HepG2 (cell line): ENCODE results near the gene PEX14.

Experiments
- EP300 ChIP-seq, 3 experiments: sonication (generic) in 1 of 3; formaldehyde crosslinking in 1 of 3; IDR thresholded peaks; 2 replicates each; pipeline versions ENCODE4 v1.5.1 to v1.6.1; 2011 to 2020; ENCODE audit warnings: low read depth in 2 of 3, low read length in 2 of 3, borderline replicate concordance in 1 of 3, improper control_type of control experiment in 1 of 3, mild to moderate bottlenecking in 1 of 3, missing genetic modification reagents in 1 of 3, moderate library complexity in 1 of 3
- GABPA ChIP-seq, 2 experiments: IDR thresholded peaks; 2 replicates each; pipeline ENCODE4 v1.6.1; 2011 to 2016; ENCODE audit warnings: low read depth in 2 of 2, low read length in 1 of 2, missing biosample characterization in 1 of 2, missing genetic modification characterization in 1 of 2
- HMG20A ChIP-seq: IDR thresholded peaks from 2 replicates; pipeline ENCODE4 v1.6.1; 2016; ENCODE audit warnings: borderline replicate concordance
- MEIS2 ChIP-seq: sonication (generic); formaldehyde crosslinking; IDR thresholded peaks from 2 replicates; pipeline ENCODE4 v1.9.0; 2021; ENCODE audit warnings: mild to moderate bottlenecking, missing genetic modification reagents
- POLR2A ChIP-seq, 2 experiments: IDR thresholded peaks; 2 replicates each; pipeline ENCODE4 v1.6.1; 2011; ENCODE audit warnings: low read depth in 2 of 2, low read length in 2 of 2, mild to moderate bottlenecking in 1 of 2, moderate library complexity in 1 of 2; ENCODE audit not compliant: insufficient read depth in 1 of 2
- RAD51 ChIP-seq: fragments of 450-650 bp; IDR thresholded peaks from 2 replicates; pipeline ENCODE4 v1.6.1; 2016; ENCODE audit warnings: borderline replicate concordance
- TAF1 ChIP-seq: sonication (generic); formaldehyde crosslinking; IDR thresholded peaks from 2 replicates; pipeline ENCODE4 v1.4.0; 2020; ENCODE audit warnings: missing genetic modification reagents
- ZNF660 ChIP-seq: sonication (generic); formaldehyde crosslinking; IDR thresholded peaks from 2 replicates; pipeline ENCODE4 v1.5.1; 2020; ENCODE audit warnings: mild to moderate bottlenecking, low read depth, missing genetic modification reagents, borderline replicate concordance
- TF ChIP-seq, protein P1 (sequence below): sonication (generic); formaldehyde crosslinking; IDR thresholded peaks from 2 replicates; pipeline ENCODE4 v1.5.0; 2020; ENCODE audit warnings: missing genetic modification reagents
- TF ChIP-seq, protein P2 (sequence below): sonication (generic); formaldehyde crosslinking; IDR thresholded peaks from 2 replicates; pipeline ENCODE4 v1.5.0; 2020; ENCODE audit warnings: mild to moderate bottlenecking, missing genetic modification reagents, moderate library complexity
- TF ChIP-seq, protein P3 (sequence below): sonication (generic); formaldehyde crosslinking; IDR thresholded peaks from 2 replicates; pipeline ENCODE4 v1.8.0; 2023; ENCODE audit warnings: mild to moderate bottlenecking, missing genetic modification reagents

DNA sequence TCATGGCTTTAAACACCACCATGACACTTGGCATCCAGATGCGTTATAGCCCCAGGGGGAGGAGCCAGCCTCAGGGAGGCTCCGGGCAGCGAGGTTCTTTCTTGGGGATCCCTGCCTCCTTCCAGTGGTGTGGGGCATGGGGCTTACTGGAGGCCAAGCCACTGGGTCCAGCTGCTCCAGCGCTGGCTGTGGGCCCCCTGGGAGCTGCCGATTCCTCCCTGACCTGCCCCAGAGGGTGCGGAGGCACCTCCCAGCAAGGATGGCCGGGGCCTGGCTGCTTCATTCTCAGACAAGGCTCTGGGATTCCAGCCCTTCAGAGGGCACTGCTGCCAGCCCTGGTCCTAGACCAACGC is 159.3 kb downstream of the PEX14 start:
- TF ChIP-seq POLR2A (IDR thresholded peaks at IDR 0.05; ENCODE audit: insufficient read depth in 1 of 2, low read depth in 2 of 2, low read length in 2 of 2): no peak
- TF ChIP-seq, protein P1, sequence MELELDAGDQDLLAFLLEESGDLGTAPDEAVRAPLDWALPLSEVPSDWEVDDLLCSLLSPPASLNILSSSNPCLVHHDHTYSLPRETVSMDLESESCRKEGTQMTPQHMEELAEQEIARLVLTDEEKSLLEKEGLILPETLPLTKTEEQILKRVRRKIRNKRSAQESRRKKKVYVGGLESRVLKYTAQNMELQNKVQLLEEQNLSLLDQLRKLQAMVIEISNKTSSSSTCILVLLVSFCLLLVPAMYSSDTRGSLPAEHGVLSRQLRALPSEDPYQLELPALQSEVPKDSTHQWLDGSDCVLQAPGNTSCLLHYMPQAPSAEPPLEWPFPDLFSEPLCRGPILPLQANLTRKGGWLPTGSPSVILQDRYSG (CRISPR knock-in tag): no peak
- no peak for TF ChIP-seq EP300 (IDR thresholded peaks at IDR 0.05; ENCODE audit: low read depth in 2 of 2, low read length in 2 of 2)
- no peak for TF ChIP-seq EP300 (CRISPR knock-in tag; IDR thresholded peaks at IDR 0.05; ENCODE audit: borderline replicate concordance)
- TF ChIP-seq, protein P2, sequence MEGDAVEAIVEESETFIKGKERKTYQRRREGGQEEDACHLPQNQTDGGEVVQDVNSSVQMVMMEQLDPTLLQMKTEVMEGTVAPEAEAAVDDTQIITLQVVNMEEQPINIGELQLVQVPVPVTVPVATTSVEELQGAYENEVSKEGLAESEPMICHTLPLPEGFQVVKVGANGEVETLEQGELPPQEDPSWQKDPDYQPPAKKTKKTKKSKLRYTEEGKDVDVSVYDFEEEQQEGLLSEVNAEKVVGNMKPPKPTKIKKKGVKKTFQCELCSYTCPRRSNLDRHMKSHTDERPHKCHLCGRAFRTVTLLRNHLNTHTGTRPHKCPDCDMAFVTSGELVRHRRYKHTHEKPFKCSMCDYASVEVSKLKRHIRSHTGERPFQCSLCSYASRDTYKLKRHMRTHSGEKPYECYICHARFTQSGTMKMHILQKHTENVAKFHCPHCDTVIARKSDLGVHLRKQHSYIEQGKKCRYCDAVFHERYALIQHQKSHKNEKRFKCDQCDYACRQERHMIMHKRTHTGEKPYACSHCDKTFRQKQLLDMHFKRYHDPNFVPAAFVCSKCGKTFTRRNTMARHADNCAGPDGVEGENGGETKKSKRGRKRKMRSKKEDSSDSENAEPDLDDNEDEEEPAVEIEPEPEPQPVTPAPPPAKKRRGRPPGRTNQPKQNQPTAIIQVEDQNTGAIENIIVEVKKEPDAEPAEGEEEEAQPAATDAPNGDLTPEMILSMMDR (CRISPR knock-in tag): no peak
- no peak for TF ChIP-seq GABPA (IDR thresholded peaks at IDR 0.05; ENCODE audit: low read depth, low read length)
- no peak for TF ChIP-seq GABPA (CRISPR knock-in tag; IDR thresholded peaks at IDR 0.05; ENCODE audit: low read depth)
- no peak for TF ChIP-seq RAD51
- no peak for TF ChIP-seq HMG20A
- TF ChIP-seq TAF1: no peak
- no peak for TF ChIP-seq MEIS2 (CRISPR knock-in tag)
- TF ChIP-seq ZNF660 (CRISPR knock-in tag): no peak
- TF ChIP-seq, protein P3, sequence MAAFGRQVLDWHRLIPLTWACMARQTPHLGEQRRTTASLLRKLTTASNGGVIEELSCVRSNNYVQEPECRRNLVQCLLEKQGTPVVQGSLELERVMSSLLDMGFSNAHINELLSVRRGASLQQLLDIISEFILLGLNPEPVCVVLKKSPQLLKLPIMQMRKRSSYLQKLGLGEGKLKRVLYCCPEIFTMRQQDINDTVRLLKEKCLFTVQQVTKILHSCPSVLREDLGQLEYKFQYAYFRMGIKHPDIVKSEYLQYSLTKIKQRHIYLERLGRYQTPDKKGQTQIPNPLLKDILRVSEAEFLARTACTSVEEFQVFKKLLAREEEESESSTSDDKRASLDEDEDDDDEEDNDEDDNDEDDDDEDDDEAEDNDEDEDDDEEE: no peak
